OCI-LY3 (cell line): Measurements from ENCODE around the gene ARPIN.

Experiments
- EZH2phosphoT487 ChIP-seq: fragments of 200-600 bp; shearing (Covaris generic); IDR thresholded peaks from 2 replicates; pipeline ENCODE4 v1.6.1; 2018; ENCODE audit warnings: antibody characterized with exemption, mixed run types, low read depth
- TF ChIP-seq, protein P1 (sequence below): fragments of 200-600, 300-600 bp; sonication (generic); IDR thresholded peaks from 2 replicates; pipeline ENCODE4 v1.5.1; 2014; ENCODE audit warnings: antibody characterized with exemption, low read length, low read depth

DNA sequence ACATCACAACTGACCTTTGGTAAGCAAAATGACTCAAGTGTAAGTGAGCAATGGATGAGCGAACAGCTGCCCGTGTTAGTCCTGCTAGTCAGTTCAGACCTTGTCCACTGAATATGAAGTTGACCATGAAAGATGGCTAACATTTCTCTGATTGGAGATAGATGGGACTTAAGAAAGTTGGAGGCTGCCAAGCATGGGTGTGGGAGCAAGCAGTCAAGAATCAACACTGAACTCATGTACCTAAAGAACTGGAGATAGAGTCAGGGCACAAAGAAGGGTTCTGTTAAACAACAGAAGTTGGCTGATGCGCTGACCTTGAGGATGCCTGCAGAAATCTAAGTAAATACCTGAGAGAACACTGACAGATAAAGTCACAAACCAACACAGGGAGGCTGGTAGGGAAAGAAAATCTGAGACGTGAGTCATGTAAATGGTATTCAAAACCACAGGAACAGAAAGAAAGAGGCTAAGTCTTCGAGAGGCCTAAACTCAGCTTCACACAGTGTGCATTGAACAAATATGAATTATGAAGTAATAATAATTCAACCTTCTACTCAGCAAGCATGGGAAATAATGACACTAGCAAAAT, 67.4 kb downstream of the ARPIN start:
- TF ChIP-seq, protein P1, sequence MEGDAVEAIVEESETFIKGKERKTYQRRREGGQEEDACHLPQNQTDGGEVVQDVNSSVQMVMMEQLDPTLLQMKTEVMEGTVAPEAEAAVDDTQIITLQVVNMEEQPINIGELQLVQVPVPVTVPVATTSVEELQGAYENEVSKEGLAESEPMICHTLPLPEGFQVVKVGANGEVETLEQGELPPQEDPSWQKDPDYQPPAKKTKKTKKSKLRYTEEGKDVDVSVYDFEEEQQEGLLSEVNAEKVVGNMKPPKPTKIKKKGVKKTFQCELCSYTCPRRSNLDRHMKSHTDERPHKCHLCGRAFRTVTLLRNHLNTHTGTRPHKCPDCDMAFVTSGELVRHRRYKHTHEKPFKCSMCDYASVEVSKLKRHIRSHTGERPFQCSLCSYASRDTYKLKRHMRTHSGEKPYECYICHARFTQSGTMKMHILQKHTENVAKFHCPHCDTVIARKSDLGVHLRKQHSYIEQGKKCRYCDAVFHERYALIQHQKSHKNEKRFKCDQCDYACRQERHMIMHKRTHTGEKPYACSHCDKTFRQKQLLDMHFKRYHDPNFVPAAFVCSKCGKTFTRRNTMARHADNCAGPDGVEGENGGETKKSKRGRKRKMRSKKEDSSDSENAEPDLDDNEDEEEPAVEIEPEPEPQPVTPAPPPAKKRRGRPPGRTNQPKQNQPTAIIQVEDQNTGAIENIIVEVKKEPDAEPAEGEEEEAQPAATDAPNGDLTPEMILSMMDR: no peak
- no peak for TF ChIP-seq EZH2phosphoT487
